ENCODE data around the gene FAM13A.

DNA sequence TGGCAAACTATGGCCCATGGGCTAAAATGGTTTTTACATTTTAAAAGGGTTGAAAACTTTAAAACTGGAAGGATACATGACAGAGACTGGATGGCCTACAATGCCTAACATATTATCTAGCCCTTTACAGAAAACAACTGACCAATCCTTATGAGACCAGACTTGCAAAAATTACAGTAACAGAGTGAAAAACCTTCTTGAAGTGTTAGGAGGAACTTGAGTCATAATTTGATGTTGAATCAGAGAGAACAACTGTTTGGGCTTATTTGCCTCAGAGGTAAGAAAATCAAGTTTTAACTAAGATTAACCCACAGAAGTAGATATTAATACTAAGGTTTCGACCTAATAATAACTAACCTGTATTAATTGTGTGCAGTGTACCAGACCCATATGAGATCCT is 347.0 kb downstream of the FAM13A start:
- TF ChIP-seq CTCF (IDR thresholded peaks at IDR 0.05) = no peak
- TF ChIP-seq POLR2A (IDR thresholded peaks at IDR 0.05) = no peak
